Measurements from ENCODE around the gene CDH15.

Gene CDH15

DNA sequence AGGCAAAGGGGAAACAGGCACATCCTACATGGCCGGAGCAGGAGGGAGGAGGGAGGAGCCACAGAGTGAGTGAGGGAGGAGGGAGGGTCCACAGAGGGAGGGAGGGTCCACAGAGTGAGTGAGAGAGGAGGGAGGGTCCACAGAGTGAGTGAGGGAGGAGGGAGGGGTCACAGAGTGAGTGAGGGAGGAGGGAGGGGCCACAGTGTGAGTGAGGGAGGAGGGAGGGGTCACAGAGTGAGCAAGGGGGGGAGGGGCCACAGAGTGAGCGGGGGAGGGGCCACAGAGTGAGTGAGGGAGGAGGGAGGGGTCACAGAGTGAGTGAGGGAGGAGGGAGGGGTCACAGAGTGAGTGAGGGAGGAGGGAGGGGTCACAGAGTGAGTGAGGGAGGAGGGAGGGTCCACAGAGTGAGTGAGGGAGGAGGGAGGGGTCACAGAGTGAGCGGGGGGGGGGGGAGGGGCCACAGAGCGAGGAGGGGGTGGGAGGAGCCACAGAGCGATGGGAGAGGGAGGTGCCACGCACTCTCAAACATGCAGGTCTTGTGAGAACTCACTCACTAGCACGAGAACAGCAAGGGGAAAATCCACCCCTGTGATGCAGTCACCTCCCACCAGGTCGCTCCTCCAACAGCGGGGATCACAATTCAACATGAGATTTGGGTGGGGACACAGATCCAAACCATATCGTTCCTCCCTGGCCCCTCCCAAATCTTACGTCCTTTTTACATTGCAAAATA lies 24.3 kb upstream of the CDH15 start:
- Histone ChIP-seq H3K79me2 (ENCODE audit: control insufficient read depth, low read length) (no peaks in the 10 kb centered on the region), H3K4me2 (ENCODE audit: low read length) (no peak overlapping the region), H3K27ac (ENCODE audit: low read depth, low read length) (no peak overlapping the region), H3K27me3 (ENCODE audit: control insufficient read depth, low read length) (no peaks in the 10 kb centered on the region), H3K9me3 (ENCODE audit: control insufficient read depth, insufficient read depth, low read length) (peaks cover 7% of the 10 kb centered on the region; the same call in 1 of the 2 replicates), H3F3A (ENCODE audit: control insufficient read depth, insufficient read depth) (peaks cover 15% of the 10 kb centered on the region; the same call in 1 of the 2 replicates), H3K4me3 (ENCODE audit: low read length) (no peak overlapping the region), H3K36me3 (ENCODE audit: control insufficient read depth, low read length) (peaks cover 91% of the 10 kb centered on the region), H3K9me2 (replicated peaks; ENCODE audit: control insufficient read depth, low read length) (no peaks in the 10 kb centered on the region), H3K4me1 (ENCODE audit: control insufficient read depth, low read length) (peaks cover 9% of the 10 kb centered on the region; the same call in 1 of the 2 replicates), H4K20me1 (ENCODE audit: control insufficient read depth, insufficient read depth, low read depth, low read length) (no peaks in the 10 kb centered on the region)
- TF ChIP-seq EZH2phosphoT487 (IDR thresholded peaks at IDR 0.05; ENCODE audit: borderline replicate concordance, low read length) (no peak), CTCF (IDR thresholded peaks at IDR 0.05; ENCODE audit: low read depth, low read length, poor library complexity, severe bottlenecking) (no peak)

- H3K27ac ChIP-seq (ENCODE audit: low read depth, low read length) = no peak overlapping the region
- H3K27me3 ChIP-seq (ENCODE audit: control insufficient read depth, low read length) = no peaks in the 10 kb centered on the region
- no peak overlapping the region for H3K4me2 ChIP-seq (ENCODE audit: low read length)
- H3K79me2 ChIP-seq (ENCODE audit: control insufficient read depth, low read length) = no peaks in the 10 kb centered on the region
- peaks cover 7% of the 10 kb centered on the region; the same call in 1 of the 2 replicates for H4K20me1 ChIP-seq (ENCODE audit: control insufficient read depth, insufficient read depth, low read depth, low read length)
- no peak for TF ChIP-seq EZH2phosphoT487 (IDR thresholded peaks at IDR 0.05; ENCODE audit: borderline replicate concordance, low read length)
- TF ChIP-seq CTCF (IDR thresholded peaks at IDR 0.05; ENCODE audit: low read depth, low read length, poor library complexity, severe bottlenecking) = no peak
- peaks cover 27% of the 10 kb centered on the region for H3K4me1 ChIP-seq (ENCODE audit: control insufficient read depth, low read length)
- no peak overlapping the region for H3K4me3 ChIP-seq (ENCODE audit: low read length)
- peaks cover 18% of the 10 kb centered on the region; the same call in 1 of the 2 replicates for H3F3A ChIP-seq (ENCODE audit: control insufficient read depth, insufficient read depth)
- H3K36me3 ChIP-seq (ENCODE audit: control insufficient read depth, low read length) = peaks cover 69% of the 10 kb centered on the region
- H3K9me2 ChIP-seq (replicated peaks; ENCODE audit: control insufficient read depth, low read length) = no peaks in the 10 kb centered on the region
- H3K9me3 ChIP-seq (ENCODE audit: control insufficient read depth, insufficient read depth, low read length) = peaks cover 7% of the 10 kb centered on the region; the same call in 1 of the 2 replicates
Observed at GRCh38 chr16:89149386-89149785, 22.2 kb upstream of the CDH15 start.

DNA sequence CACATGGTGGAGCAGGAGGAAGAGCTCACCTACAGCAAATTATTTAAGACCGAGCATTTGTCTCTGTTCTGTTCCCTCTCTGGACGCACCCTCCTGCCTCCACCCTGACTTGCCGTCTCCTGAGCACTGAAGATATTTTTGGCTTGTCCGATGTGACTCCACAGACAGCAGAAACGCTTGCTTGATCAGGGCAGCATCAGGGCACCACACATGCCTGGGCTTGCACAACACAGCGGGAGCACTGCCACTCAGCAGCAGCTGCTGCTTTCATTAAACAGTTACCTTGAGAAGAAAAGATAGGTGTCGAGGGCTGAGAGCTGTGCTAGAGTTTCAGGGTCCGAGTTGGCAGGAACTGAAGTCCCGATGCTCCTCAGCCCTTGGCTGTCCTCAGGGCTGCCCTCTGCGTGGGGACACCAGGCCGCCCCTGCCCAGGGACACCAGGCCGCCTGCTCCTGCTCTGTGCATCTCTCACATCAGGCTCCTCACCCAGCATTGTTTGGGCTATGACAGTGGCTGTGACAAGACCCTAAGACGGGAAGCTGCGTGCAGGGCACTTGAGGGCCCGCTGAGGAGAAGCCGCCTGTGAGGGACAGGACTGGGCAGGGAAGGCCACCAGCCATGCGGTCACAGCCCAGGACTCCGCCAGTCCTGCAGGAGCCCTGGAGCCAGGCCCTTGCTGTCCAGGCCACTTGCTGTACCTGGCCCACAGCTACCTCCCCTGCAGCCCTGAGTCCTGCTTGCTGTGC lies 21.3 kb upstream of the CDH15 start:
- Histone ChIP-seq H3K4me1 (ENCODE audit: control insufficient read depth, low read length) (peaks cover 34% of the 10 kb centered on the region), H3K9me3 (ENCODE audit: control insufficient read depth, insufficient read depth, low read length) (peaks cover 7% of the 10 kb centered on the region; the same call in 1 of the 2 replicates), H3K4me3 (ENCODE audit: low read length) (no peak overlapping the region), H3K4me2 (ENCODE audit: low read length) (no peak overlapping the region), H3F3A (ENCODE audit: control insufficient read depth, insufficient read depth) (peaks cover 18% of the 10 kb centered on the region; the same call in 1 of the 2 replicates), H3K79me2 (ENCODE audit: control insufficient read depth, low read length) (no peaks in the 10 kb centered on the region), H3K9me2 (replicated peaks; ENCODE audit: control insufficient read depth, low read length) (no peaks in the 10 kb centered on the region), H3K36me3 (ENCODE audit: control insufficient read depth, low read length) (peaks cover 61% of the 10 kb centered on the region), H3K27ac (ENCODE audit: low read depth, low read length) (no peak overlapping the region), H4K20me1 (ENCODE audit: control insufficient read depth, insufficient read depth, low read depth, low read length) (peaks cover 7% of the 10 kb centered on the region; the same call in 1 of the 2 replicates), H3K27me3 (ENCODE audit: control insufficient read depth, low read length) (no peaks in the 10 kb centered on the region)
- no peak for TF ChIP-seq CTCF (IDR thresholded peaks at IDR 0.05; ENCODE audit: low read depth, low read length, poor library complexity, severe bottlenecking)
- TF ChIP-seq EZH2phosphoT487 (IDR thresholded peaks at IDR 0.05; ENCODE audit: borderline replicate concordance, low read length) = no peak
